ENCODE results near the gene HELT. TPM values are rescaled to one million over a fixed set of nuclear protein-coding genes. Genes with fewer than 3 reads are reported as not detected.
"Not testable (repeated sequence)": the region's sequence is repeated elsewhere in the genome, so short reads cannot be mapped to it uniquely, and the experiment has no call there.

Gene HELT
- total and polyA plus RNA-seq, 2 experiments from 2014 or later, result not detected

DNA sequence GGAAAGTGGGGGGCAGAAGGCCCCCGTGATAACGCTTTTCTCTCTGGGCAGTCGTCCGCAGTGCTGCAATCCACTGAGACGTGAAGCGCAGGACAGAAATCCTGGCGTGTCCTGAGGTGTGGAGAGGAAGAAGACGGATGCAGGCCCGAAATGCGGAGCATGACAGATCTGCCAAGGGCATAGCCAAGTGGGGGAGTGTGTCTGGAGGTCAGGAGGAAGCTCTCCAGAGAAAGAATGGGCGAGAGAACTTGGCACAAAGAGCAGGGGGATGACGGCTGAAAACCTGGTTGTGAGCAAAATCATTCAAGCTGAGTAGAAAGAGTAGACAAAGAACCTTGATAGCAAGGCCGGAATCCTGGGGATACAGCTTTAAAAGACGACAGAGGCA lies 23.7 kb upstream of the HELT start:
- Histone ChIP-seq H3K4me3 (no peak overlapping the region), H3K36me3 (no peaks in the 10 kb centered on the region), H3K27ac (no peak overlapping the region), H3K4me1 (ENCODE audit: low read depth) (no peaks in the 10 kb centered on the region), H3K27me3 (peaks cover 5% of the 10 kb centered on the region), H3K9me3 (ENCODE audit: low read depth) (no peaks in the 10 kb centered on the region)
- TF ChIP-seq, protein P1, sequence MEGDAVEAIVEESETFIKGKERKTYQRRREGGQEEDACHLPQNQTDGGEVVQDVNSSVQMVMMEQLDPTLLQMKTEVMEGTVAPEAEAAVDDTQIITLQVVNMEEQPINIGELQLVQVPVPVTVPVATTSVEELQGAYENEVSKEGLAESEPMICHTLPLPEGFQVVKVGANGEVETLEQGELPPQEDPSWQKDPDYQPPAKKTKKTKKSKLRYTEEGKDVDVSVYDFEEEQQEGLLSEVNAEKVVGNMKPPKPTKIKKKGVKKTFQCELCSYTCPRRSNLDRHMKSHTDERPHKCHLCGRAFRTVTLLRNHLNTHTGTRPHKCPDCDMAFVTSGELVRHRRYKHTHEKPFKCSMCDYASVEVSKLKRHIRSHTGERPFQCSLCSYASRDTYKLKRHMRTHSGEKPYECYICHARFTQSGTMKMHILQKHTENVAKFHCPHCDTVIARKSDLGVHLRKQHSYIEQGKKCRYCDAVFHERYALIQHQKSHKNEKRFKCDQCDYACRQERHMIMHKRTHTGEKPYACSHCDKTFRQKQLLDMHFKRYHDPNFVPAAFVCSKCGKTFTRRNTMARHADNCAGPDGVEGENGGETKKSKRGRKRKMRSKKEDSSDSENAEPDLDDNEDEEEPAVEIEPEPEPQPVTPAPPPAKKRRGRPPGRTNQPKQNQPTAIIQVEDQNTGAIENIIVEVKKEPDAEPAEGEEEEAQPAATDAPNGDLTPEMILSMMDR (IDR thresholded peaks at IDR 0.05; ENCODE audit: low read depth, low read length), result no peak
- DNase-seq (ENCODE audit: low read depth in 1 of 2, low spot score in 1 of 2), result no peak

DNA sequence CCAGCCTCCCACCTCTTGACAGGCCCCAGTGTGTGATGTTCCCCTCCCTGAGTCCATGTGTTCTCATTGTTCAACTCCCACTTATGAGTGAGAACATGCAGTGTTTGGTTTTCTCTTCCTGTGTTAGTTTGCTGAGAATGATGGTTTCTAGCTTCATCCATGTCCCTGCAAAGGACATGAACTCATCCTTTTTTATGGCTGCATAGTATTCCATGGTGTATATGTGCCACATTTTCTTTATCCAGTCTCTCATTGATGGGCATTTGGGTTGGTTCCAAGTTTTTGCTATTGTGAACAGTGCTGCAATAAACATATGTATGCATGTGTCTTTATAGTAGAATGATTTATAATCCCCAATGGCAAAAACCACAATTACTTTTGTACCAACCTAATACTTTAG lies 20.6 kb upstream of the HELT start:
- H3K9me3 ChIP-seq (ENCODE audit: low read depth); DNase-seq (ENCODE audit: low read depth in 1 of 2, low spot score in 1 of 2): not testable (repeated sequence)

DNA sequence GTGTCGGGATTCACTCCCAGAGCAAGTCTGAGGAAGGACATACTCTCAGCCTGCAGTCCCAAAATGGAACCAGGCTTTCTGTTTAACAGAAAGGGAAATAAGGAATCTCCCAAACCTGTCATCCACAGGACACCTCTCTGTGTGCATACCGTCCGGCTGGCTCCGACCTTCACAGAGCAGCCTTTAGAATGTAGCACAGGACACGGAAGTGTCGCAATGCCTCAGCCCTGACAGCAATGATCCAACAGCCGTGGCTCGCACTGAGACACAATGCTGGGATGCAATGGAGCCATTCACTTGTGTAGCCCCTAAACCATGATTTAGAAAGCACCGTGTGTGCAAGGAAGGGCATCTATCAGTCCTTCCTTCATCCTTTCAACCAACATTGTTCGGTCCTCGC lies 15.5 kb upstream of the HELT start:
- no peak overlapping the region for H3K4me3 ChIP-seq
- peaks cover 6% of the 10 kb centered on the region for H3K4me1 ChIP-seq (ENCODE audit: low read depth)
- no peaks in the 10 kb centered on the region for H3K9me3 ChIP-seq (ENCODE audit: low read depth)
- DNase-seq (ENCODE audit: low read depth in 1 of 2, low spot score in 1 of 2), result no peak
- peaks cover 53% of the 10 kb centered on the region for H3K27me3 ChIP-seq
- H3K27ac ChIP-seq, result no peak overlapping the region
- no peaks in the 10 kb centered on the region for H3K36me3 ChIP-seq
- TF ChIP-seq, protein P1 (IDR thresholded peaks at IDR 0.05; ENCODE audit: low read depth, low read length), result no peak

More for the DNA sequence above, 20.6 kb upstream of the HELT start:
- not testable (repeated sequence) for H3K4me3 ChIP-seq; H3K36me3 ChIP-seq; H3K4me1 ChIP-seq (ENCODE audit: low read depth); H3K27ac ChIP-seq
- H3K27me3 ChIP-seq, result peaks cover 19% of the 10 kb centered on the region

DNA sequence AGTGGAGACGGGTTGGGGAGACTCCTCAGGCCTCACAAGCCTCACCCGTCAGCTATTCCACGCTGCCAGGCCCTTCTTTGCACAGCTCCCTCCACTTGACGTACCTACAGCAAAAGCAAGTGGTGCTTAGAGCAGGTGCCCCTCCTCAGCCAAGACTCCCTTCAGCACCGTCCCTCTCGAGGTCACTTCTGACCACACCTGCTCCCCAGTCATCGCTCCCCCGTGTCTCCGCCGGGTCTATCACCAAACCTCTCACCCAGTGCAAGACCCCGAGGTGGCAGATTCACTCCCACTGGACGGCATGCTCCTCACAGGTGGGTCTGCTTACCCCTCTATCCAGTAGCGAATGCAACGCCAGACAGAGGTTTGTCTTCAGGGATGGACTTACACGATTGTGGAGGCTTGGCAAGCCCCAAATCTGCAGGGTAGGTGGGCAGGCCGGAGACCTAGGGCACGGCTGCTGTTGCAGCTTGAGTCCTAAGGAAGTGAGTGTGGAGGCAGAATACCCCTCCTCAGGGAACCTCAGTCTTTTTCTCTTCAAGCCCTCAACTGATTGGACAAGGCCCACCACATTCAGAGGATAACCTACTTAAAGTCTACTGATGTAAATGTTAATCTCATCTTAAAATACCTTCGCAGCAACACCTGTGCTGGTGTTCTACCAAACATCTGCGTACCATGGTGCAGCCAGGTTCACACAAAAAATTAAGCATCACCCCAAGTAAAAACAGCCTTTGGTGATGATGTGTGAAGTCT lies 14.5 kb upstream of the HELT start:
- H3K4me3 ChIP-seq, result no peak overlapping the region
- H3K4me1 ChIP-seq (ENCODE audit: low read depth), result peaks cover 6% of the 10 kb centered on the region
- peaks cover 62% of the 10 kb centered on the region for H3K27me3 ChIP-seq
- DNase-seq (ENCODE audit: low read depth in 1 of 2, low spot score in 1 of 2), result no peak
- H3K27ac ChIP-seq, result no peak overlapping the region
- TF ChIP-seq, protein P1 (IDR thresholded peaks at IDR 0.05; ENCODE audit: low read depth, low read length), result no peak
- no peaks in the 10 kb centered on the region for H3K9me3 ChIP-seq (ENCODE audit: low read depth)
- no peaks in the 10 kb centered on the region for H3K36me3 ChIP-seq

DNA sequence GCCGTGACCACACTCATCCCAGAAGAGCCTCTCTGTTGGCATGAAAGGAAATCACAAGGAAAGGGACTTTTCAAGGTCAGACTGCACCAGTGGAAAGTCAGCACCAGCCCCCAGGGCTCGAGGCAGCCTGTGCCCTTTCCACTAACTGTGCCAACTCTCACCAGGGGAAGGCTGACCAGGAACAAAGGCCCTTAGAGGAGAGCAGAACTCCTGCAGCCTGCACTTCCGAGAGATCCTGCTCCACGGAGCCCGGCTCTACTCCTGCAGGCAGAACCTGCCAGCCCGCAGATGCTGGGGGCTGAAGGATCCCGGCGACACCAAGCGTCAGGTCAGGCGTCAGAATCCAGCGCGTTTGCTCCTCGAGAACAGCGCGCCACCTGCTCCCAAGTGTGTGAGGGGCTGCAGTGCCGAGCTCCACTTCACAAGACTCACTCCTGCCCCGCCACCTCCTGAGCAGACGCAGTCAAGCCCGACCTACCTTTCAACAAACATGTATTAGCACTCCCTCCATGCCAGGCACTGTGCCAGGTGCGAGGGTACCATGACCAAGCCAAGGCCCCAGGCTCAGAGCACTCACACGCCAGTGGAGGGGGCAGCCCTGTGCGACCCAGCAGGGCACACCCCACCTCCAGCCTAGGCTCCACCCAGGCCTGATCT lies 13.6 kb upstream of the HELT start:
- peak in 1 of 2 donors; percentile 45 for DNase-seq (ENCODE audit: low read depth in 1 of 2, low spot score in 1 of 2)
- peaks cover 66% of the 10 kb centered on the region for H3K27me3 ChIP-seq
- TF ChIP-seq, protein P1 (IDR thresholded peaks at IDR 0.05; ENCODE audit: low read depth, low read length), result no peak
- peaks cover 6% of the 10 kb centered on the region for H3K4me1 ChIP-seq (ENCODE audit: low read depth)
- no peaks in the 10 kb centered on the region for H3K36me3 ChIP-seq
- H3K27ac ChIP-seq, result no peak overlapping the region
- H3K9me3 ChIP-seq (ENCODE audit: low read depth), result no peaks in the 10 kb centered on the region
- H3K4me3 ChIP-seq, result peak overlapping the region; percentile 11

DNA sequence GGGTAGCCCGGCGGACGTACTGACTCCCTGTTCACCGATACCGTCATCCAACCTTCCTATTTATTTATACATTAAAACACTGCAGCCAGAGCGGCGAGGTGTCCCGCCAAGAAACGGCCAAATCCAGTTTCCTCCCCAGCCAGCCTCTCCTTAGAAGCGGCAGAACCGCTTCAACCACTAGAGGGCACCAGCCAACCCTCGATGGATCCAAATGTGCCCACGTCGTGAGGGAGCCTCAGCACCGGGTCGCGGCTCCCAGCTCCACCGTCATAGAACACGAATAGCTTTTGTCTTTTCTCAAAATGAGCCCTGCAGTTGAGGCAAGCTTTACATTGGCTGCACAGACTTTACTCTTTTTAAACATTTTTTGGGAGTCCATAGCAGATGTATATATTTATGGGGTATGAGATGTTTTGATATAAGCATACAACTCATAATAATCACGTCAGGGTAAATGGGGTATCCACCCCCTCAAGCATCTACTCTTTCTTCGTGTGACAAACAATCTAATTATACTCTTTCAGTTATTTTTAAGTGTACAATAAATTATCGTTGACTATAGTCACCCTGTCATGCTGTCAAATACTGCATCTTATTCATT lies 13.0 kb upstream of the HELT start:
- H3K27ac ChIP-seq, result no peak overlapping the region
- peaks cover 6% of the 10 kb centered on the region for H3K4me1 ChIP-seq (ENCODE audit: low read depth)
- peak overlapping the region; percentile 11 for H3K4me3 ChIP-seq
- TF ChIP-seq, protein P1 (IDR thresholded peaks at IDR 0.05; ENCODE audit: low read depth, low read length), result peak; percentile 97
- H3K36me3 ChIP-seq, result no peaks in the 10 kb centered on the region
- no peaks in the 10 kb centered on the region for H3K9me3 ChIP-seq (ENCODE audit: low read depth)
- peak; percentile 83 to 89 for DNase-seq (ENCODE audit: low read depth in 1 of 2, low spot score in 1 of 2)
- H3K27me3 ChIP-seq, result peaks cover 69% of the 10 kb centered on the region

Measured in cardiac muscle cell (in vitro differentiated cells and primary cell).